Measurements from ENCODE around the gene CACNA1D.

GRCh38 chr3:53823026-53823955 lies 328.9 kb downstream of the CACNA1D start:
- TF ChIP-seq, protein P1, sequence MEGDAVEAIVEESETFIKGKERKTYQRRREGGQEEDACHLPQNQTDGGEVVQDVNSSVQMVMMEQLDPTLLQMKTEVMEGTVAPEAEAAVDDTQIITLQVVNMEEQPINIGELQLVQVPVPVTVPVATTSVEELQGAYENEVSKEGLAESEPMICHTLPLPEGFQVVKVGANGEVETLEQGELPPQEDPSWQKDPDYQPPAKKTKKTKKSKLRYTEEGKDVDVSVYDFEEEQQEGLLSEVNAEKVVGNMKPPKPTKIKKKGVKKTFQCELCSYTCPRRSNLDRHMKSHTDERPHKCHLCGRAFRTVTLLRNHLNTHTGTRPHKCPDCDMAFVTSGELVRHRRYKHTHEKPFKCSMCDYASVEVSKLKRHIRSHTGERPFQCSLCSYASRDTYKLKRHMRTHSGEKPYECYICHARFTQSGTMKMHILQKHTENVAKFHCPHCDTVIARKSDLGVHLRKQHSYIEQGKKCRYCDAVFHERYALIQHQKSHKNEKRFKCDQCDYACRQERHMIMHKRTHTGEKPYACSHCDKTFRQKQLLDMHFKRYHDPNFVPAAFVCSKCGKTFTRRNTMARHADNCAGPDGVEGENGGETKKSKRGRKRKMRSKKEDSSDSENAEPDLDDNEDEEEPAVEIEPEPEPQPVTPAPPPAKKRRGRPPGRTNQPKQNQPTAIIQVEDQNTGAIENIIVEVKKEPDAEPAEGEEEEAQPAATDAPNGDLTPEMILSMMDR (IDR thresholded peaks at IDR 0.05): no peak
- no peak for TF ChIP-seq ZFX (IDR thresholded peaks at IDR 0.05; ENCODE audit: borderline replicate concordance)
